Trophoblast cell (in vitro differentiated cells and primary cell): ENCODE measurements around the gene RIMBP2.
A peak's percentile ranks its signal among the peaks of the same experiment; 100 is the strongest.

Experiments
- DNase-seq, 2 donors: peaks; one replicate each; pipeline ENCODE4 v3.0.0-alpha.2; 2016
- H2AFZ ChIP-seq: 2 replicates; pipeline ENCODE4 v1.6.1; 2013; ENCODE audit warnings: low read length, moderate library complexity, mild to moderate bottlenecking; ENCODE audit not compliant: insufficient read depth, poor library complexity
- H2AK5ac ChIP-seq: 2 replicates; pipeline ENCODE4 v1.6.1; 2013; ENCODE audit warnings: mild to moderate bottlenecking, low read length
- H2BK120ac ChIP-seq: 2 replicates; pipeline ENCODE4 v1.6.1; 2013; ENCODE audit warnings: low read length, mild to moderate bottlenecking, moderate library complexity; ENCODE audit not compliant: insufficient read depth, poor library complexity
- H2BK12ac ChIP-seq: 2 replicates; pipeline ENCODE4 v1.6.1; 2013; ENCODE audit warnings: mild to moderate bottlenecking, low read length, moderate library complexity
- H2BK5ac ChIP-seq: 2 replicates; pipeline ENCODE4 v1.6.1; 2013; ENCODE audit warnings: low read length, low read depth, moderate library complexity, mild to moderate bottlenecking; ENCODE audit not compliant: poor library complexity
- H3K14ac ChIP-seq: 2 replicates; pipeline ENCODE4 v1.6.1; 2013; ENCODE audit warnings: mild to moderate bottlenecking, low read length
- H3K18ac ChIP-seq: 2 replicates; pipeline ENCODE4 v1.6.1; 2013; ENCODE audit warnings: mild to moderate bottlenecking, low read length
- H3K23ac ChIP-seq: 2 replicates; pipeline ENCODE4 v1.6.1; 2013; ENCODE audit warnings: low read length
- H3K27ac ChIP-seq: 2 replicates; pipeline ENCODE4 v1.5.1; 2013; ENCODE audit warnings: low read depth, mild to moderate bottlenecking, inconsistent platforms, low read length, moderate library complexity
- H3K27me3 ChIP-seq: 2 replicates; pipeline ENCODE4 v1.6.1; 2013; ENCODE audit warnings: inconsistent platforms, mild to moderate bottlenecking, low read length, moderate library complexity; ENCODE audit not compliant: insufficient read depth
- H3K36me3 ChIP-seq, 2 experiments: 1 replicate in 1 of 2; 2 replicates in 1 of 2; pipeline ENCODE4 v1.6.1; 2013; ENCODE audit warnings: low read length in 2 of 2, mild to moderate bottlenecking in 2 of 2, moderate library complexity in 1 of 2; ENCODE audit not compliant: insufficient read depth in 2 of 2, control insufficient read depth in 1 of 2
- H3K4ac ChIP-seq: 2 replicates; pipeline ENCODE4 v1.6.1; 2013; ENCODE audit warnings: low read depth, mild to moderate bottlenecking, low read length, moderate library complexity
- H3K4me1 ChIP-seq, 2 experiments: 1 replicate in 1 of 2; 2 replicates in 1 of 2; pipeline ENCODE4 v1.6.1; 2013; ENCODE audit warnings: low read length in 2 of 2, mild to moderate bottlenecking in 2 of 2, moderate library complexity in 1 of 2; ENCODE audit not compliant: insufficient read depth in 2 of 2, control insufficient read depth in 1 of 2
- H3K4me2 ChIP-seq: 2 replicates; pipeline ENCODE4 v1.6.1; 2013; ENCODE audit warnings: inconsistent platforms, mild to moderate bottlenecking, low read length, moderate library complexity
- H3K4me3 ChIP-seq: 2 replicates; pipeline ENCODE4 v1.5.1; 2013; ENCODE audit warnings: mild to moderate bottlenecking, low read depth, low read length, inconsistent platforms
- H3K79me1 ChIP-seq: one replicate; pipeline ENCODE4 v1.6.1; 2013; ENCODE audit warnings: low read length
- H3K79me2 ChIP-seq: 2 replicates; pipeline ENCODE4 v1.6.1; 2013; ENCODE audit warnings: low read length, mild to moderate bottlenecking; ENCODE audit not compliant: control insufficient read depth, insufficient read depth, poor library complexity
- H3K9ac ChIP-seq: 2 replicates; pipeline ENCODE4 v1.6.1; 2013; ENCODE audit warnings: mild to moderate bottlenecking, low read length
- H3K9me3 ChIP-seq: 2 replicates; pipeline ENCODE4 v1.6.1; 2013; ENCODE audit warnings: low read depth, mild to moderate bottlenecking, control low read depth, inconsistent platforms, low read length; ENCODE audit not compliant: insufficient read depth
- H4K12ac ChIP-seq: 2 replicates; pipeline ENCODE4 v1.6.1; 2013; ENCODE audit warnings: low read depth, mild to moderate bottlenecking, low read length, moderate library complexity
- H4K8ac ChIP-seq: 2 replicates; pipeline ENCODE4 v1.6.1; 2013; ENCODE audit warnings: low read depth, mild to moderate bottlenecking, low read length, moderate library complexity
- H4K91ac ChIP-seq: one replicate; pipeline ENCODE4 v1.6.1; 2013; ENCODE audit warnings: low read depth, mild to moderate bottlenecking, low read length, moderate library complexity
- WGBS: extraction: QIAGEN DNeasy Blood & Tissue Kit; methylation state at CpG from one replicate; pipeline ENCODE4 v1.1.7; 2013; ENCODE audit warnings: missing lambda C conversion rate; ENCODE audit not compliant: insufficient read length, insufficient coverage; ENCODE audit errors: extremely low coverage; 5-methylcytosine and 5-hydroxymethylcytosine counted together

Gene RIMBP2

DNA sequence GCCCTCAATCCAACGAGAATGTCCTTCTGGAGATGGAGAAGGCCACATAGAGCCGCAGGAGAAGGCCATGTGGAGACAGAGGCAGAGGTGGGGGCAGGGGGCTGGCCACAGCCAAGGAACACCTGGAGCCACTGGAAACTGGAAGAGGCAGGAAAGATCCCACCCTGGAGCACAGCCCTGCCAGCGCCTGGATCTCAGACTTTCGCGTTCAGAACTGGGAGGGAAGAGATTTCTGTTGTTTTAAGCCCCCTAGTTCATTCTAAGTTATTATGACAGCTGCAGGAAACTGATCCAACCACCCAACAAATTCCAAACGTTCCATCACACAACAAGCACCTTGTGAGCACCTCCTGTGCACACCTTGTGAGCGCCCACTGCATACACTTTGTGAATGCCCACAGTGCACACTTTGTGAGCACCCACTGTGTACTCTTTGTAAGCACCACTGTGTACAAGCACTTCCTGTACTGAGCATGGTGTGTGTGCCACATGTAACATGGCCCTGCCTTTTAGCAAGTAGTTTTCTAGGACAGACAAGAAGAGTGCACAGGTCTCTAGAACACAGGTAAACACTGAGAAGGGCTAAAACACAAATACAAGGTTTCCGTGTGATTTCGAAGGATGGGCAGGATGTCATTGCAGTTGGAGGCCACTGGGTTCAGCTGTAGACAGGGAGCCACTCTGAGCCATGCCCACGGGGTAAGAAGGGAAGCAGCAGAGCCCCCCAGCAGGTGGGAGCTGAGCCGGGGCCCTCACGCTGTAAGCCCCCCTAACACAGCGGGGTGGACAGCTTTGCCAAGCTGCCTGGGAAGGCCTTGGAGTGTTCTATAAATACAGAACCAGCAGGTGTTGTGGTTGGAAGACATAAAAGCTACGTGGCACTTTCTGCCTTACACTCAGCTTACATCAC, 15.4 kb downstream of the RIMBP2 start:
- no peak overlapping the region for H3K23ac ChIP-seq
- no peak overlapping the region for H3K14ac ChIP-seq
- H3K4me1 ChIP-seq: peaks cover 10 to 11% of the 10 kb centered on the region in 2 experiments
- DNase-seq: no peak
- H2BK12ac ChIP-seq: no peak overlapping the region
- H3K4me2 ChIP-seq: no peak overlapping the region
- no CpG with 5 or more reads among the region's 14 CpGs for WGBS
- H3K27me3 ChIP-seq: no peaks in the 10 kb centered on the region
- H3K27ac ChIP-seq: no peak overlapping the region
- H3K36me3 ChIP-seq: no peaks in the 10 kb centered on the region
- no peak overlapping the region for H4K12ac ChIP-seq
- no peak overlapping the region for H2BK5ac ChIP-seq
- no peak overlapping the region for H3K9ac ChIP-seq
- no peak overlapping the region for H3K4ac ChIP-seq
- H4K8ac ChIP-seq: no peak overlapping the region
- no peaks in the 10 kb centered on the region for H3K79me2 ChIP-seq
- no peak overlapping the region for H2AFZ ChIP-seq
- H3K79me1 ChIP-seq: no peaks in the 10 kb centered on the region
- H3K9me3 ChIP-seq: peaks cover 1% of the 10 kb centered on the region
- no peak overlapping the region for H3K18ac ChIP-seq
- no peak overlapping the region for H3K4me3 ChIP-seq
- H4K91ac ChIP-seq: no peak overlapping the region
- no peak overlapping the region for H2BK120ac ChIP-seq
- H2AK5ac ChIP-seq: no peak overlapping the region

DNA sequence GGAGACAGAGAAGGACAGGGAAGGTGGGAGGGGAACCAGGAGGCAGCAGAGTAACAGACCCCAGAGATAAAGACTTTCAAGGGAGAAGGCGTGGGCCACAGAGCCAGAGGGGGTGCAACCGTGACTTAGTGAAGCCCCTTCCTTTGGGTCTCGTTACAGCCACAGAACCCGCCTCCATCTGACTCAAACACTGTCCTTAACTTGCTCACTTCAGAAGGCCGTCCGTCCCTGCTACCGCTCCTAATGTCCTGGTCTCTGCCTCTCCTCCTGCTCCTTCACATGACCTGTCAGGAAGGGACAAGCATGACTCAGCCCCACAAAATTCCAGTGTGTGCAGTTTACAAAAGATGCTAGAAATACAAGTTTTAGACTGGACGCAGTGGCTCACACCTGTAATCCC, 18.0 kb downstream of the RIMBP2 start:
- H4K91ac ChIP-seq: no peak overlapping the region
- H2BK120ac ChIP-seq: no peak overlapping the region
- H2BK5ac ChIP-seq: no peak overlapping the region
- H4K12ac ChIP-seq: no peak overlapping the region
- H3K79me2 ChIP-seq: no peaks in the 10 kb centered on the region
- no peak overlapping the region for H4K8ac ChIP-seq
- H3K27ac ChIP-seq: no peak overlapping the region
- no peaks in the 10 kb centered on the region for H3K79me1 ChIP-seq
- H3K14ac ChIP-seq: no peak overlapping the region
- H3K4me3 ChIP-seq: no peak overlapping the region
- no peak overlapping the region for H2AK5ac ChIP-seq
- no peak overlapping the region for H3K18ac ChIP-seq
- H3K23ac ChIP-seq: no peak overlapping the region
- H3K4me1 ChIP-seq: peaks cover 7% of the 10 kb centered on the region in 2 experiments
- H2AFZ ChIP-seq: no peak overlapping the region
- peak in 1 of 2 donors; percentile 1 for DNase-seq
- H3K4me2 ChIP-seq: no peak overlapping the region
- no peak overlapping the region for H3K4ac ChIP-seq
- H3K9me3 ChIP-seq: peaks cover 1% of the 10 kb centered on the region
- no peak overlapping the region for H2BK12ac ChIP-seq
- WGBS: no CpG with 5 or more reads among the region's 8 CpGs
- H3K9ac ChIP-seq: no peak overlapping the region
- H3K36me3 ChIP-seq: no peaks in the 10 kb centered on the region
- H3K27me3 ChIP-seq: no peaks in the 10 kb centered on the region

DNA sequence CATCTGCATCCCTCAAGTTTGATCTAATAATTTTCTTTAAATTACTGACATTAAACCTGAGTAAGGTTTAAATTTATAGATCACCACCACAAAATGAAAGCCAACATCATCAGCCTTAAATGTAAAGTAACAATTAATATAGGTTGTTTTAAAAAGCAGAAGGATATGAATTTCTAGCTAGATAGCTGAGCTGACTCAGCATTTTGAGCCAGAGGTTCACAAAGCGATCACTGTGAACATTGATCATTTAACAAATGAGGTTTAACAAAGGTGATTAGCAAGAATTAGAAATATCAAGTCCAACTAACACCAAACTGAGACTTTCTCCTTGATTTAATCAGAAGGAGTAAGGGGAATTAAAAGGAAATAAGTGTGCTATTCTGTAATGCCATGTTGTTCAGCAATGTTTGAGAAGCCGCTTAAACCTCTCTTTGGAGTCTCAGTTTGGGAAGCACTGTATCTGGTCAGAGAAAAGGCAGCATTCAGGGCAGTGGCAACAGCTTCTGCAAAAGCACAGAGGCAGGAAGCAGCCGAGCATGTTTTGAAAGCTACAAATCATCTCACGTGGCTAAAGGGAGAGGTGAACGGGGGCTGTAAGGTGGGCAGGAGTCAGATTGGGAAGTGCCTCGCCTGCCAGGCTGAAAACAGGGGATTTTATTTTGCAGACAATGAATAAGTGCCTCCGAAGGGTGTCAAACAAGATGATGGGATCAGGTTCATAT, 19.6 kb downstream of the RIMBP2 start:
- Histone ChIP-seq H3K18ac (no peak overlapping the region), H3K4me2 (no peak overlapping the region), H2BK120ac (no peak overlapping the region), H3K27me3 (no peaks in the 10 kb centered on the region), H3K79me2 (no peaks in the 10 kb centered on the region), H2AFZ (no peak overlapping the region), H4K8ac (no peak overlapping the region), H2AK5ac (no peak overlapping the region), H3K23ac (no peak overlapping the region), H3K4me3 (no peak overlapping the region), H3K9me3 (peaks cover 1% of the 10 kb centered on the region), H4K12ac (no peak overlapping the region), H3K27ac (no peak overlapping the region), H3K9ac (no peak overlapping the region), H3K79me1 (no peaks in the 10 kb centered on the region), H3K4me1 (peaks cover 0 to 2% of the 10 kb centered on the region in 2 experiments), H2BK12ac (no peak overlapping the region), H4K91ac (no peak overlapping the region), H3K36me3 (no peaks in the 10 kb centered on the region), H3K14ac (no peak overlapping the region), H2BK5ac (no peak overlapping the region), H3K4ac (no peak overlapping the region)
- no CpG with 5 or more reads among the region's 7 CpGs for WGBS
- DNase-seq: no peak

DNA sequence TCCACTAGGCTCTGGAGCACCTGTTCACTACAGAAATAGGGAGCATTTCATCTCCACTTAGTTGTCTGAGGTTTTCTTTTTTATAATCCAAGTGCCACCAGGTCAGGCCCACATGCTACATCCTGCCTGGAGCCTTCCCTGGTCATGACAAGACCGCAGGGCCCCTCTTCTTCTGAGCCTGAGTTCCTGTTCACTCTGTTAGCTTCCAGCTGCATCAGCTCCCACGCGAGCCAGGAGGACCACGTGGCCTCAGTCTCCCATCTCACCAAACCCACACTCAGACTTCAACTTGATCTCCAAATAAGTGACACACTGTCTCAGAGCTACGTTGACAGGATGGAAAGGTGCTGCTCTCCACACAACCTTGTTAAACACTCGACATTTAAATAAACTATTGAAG, 21.0 kb downstream of the RIMBP2 start:
- WGBS: no CpG with 5 or more reads among the region's 6 CpGs
- Histone ChIP-seq H3K4me3 (no peak overlapping the region), H3K27ac (no peak overlapping the region), H3K36me3 (no peaks in the 10 kb centered on the region), H2BK5ac (no peak overlapping the region), H3K4me2 (no peak overlapping the region), H2AFZ (no peak overlapping the region), H3K18ac (no peak overlapping the region), H3K79me2 (no peaks in the 10 kb centered on the region), H3K23ac (no peak overlapping the region), H3K14ac (no peak overlapping the region), H4K91ac (no peak overlapping the region), H3K27me3 (no peaks in the 10 kb centered on the region), H4K12ac (no peak overlapping the region), H2BK120ac (no peak overlapping the region), H3K79me1 (no peaks in the 10 kb centered on the region), H2AK5ac (no peak overlapping the region), H3K4ac (no peak overlapping the region), H3K4me1 (peaks cover 0 to 2% of the 10 kb centered on the region in 2 experiments), H2BK12ac (no peak overlapping the region), H3K9ac (no peak overlapping the region), H4K8ac (no peak overlapping the region), H3K9me3 (peaks cover 3% of the 10 kb centered on the region)
- DNase-seq: no peak
